ENCODE data around the gene GATB.

GATB gene

GRCh38 chr4:151681085-151681484 is 79.7 kb downstream of the GATB start:
- no peak for DNase-seq (ENCODE audit: extremely low read depth, insufficient read length)
- Histone ChIP-seq H3K4me3 (replicated peaks; ENCODE audit: low read depth, low read length) (no peak overlapping the region), H3K27me3 (replicated peaks; ENCODE audit: control insufficient read depth, insufficient read depth, low read length) (no peaks in the 10 kb centered on the region), H3K36me3 (ENCODE audit: control insufficient read depth, insufficient read depth, low read length) (peaks cover 2% of the 10 kb centered on the region)
- no peak for TF ChIP-seq CTCF (IDR thresholded peaks at IDR 0.05; ENCODE audit: insufficient read depth, low read length, poor library complexity, severe bottlenecking)

- no peak for TF ChIP-seq CTCF (IDR thresholded peaks at IDR 0.05; ENCODE audit: insufficient read depth, low read length, poor library complexity, severe bottlenecking)
- DNase-seq (ENCODE audit: extremely low read depth, insufficient read length): no peak
- H3K36me3 ChIP-seq (ENCODE audit: control insufficient read depth, insufficient read depth, low read length): peaks cover 2% of the 10 kb centered on the region
- H3K4me3 ChIP-seq (replicated peaks; ENCODE audit: low read depth, low read length): no peak overlapping the region
- no peaks in the 10 kb centered on the region for H3K27me3 ChIP-seq (replicated peaks; ENCODE audit: control insufficient read depth, insufficient read depth, low read length)
Measured at GRCh38 chr4:151679231-151679630, 81.6 kb downstream of the GATB start.

GRCh38 chr4:151678048-151678872 is 82.5 kb downstream of the GATB start:
- TF ChIP-seq CTCF (IDR thresholded peaks at IDR 0.05; ENCODE audit: insufficient read depth, low read length, poor library complexity, severe bottlenecking): no peak
- H3K36me3 ChIP-seq (ENCODE audit: control insufficient read depth, insufficient read depth, low read length): peaks cover 2% of the 10 kb centered on the region
- no peak for DNase-seq (ENCODE audit: extremely low read depth, insufficient read length)
- H3K27me3 ChIP-seq (replicated peaks; ENCODE audit: control insufficient read depth, insufficient read depth, low read length): no peaks in the 10 kb centered on the region
- H3K4me3 ChIP-seq (replicated peaks; ENCODE audit: low read depth, low read length): no peak overlapping the region

- Histone ChIP-seq H3K4me3 (replicated peaks; ENCODE audit: low read depth, low read length) (no peak overlapping the region), H3K36me3 (ENCODE audit: control insufficient read depth, insufficient read depth, low read length) (peaks cover 2% of the 10 kb centered on the region), H3K27me3 (replicated peaks; ENCODE audit: control insufficient read depth, insufficient read depth, low read length) (no peaks in the 10 kb centered on the region)
- no peak for DNase-seq (ENCODE audit: extremely low read depth, insufficient read length)
- no peak for TF ChIP-seq CTCF (IDR thresholded peaks at IDR 0.05; ENCODE audit: insufficient read depth, low read length, poor library complexity, severe bottlenecking)
Measured at GRCh38 chr4:151677193-151677592, 83.6 kb downstream of the GATB start.

GRCh38 chr4:151676301-151676700 is 84.5 kb downstream of the GATB start:
- no peaks in the 10 kb centered on the region for H3K27me3 ChIP-seq (replicated peaks; ENCODE audit: control insufficient read depth, insufficient read depth, low read length)
- TF ChIP-seq CTCF (IDR thresholded peaks at IDR 0.05; ENCODE audit: insufficient read depth, low read length, poor library complexity, severe bottlenecking): no peak
- no peak for DNase-seq (ENCODE audit: extremely low read depth, insufficient read length)

More at GRCh38 chr4:151676301-151676700, 84.5 kb downstream of the GATB start:
- no peak overlapping the region for H3K4me3 ChIP-seq (replicated peaks; ENCODE audit: low read depth, low read length)
- H3K36me3 ChIP-seq (ENCODE audit: control insufficient read depth, insufficient read depth, low read length): no peaks in the 10 kb centered on the region
